ENCODE measurements around the gene ZYG11A. TPM values are rescaled to one million over a fixed set of nuclear protein-coding genes. Genes with fewer than 3 reads are reported as not detected.

The ZYG11A gene
- total and polyA plus RNA-seq, 2 of the 13 experiments (the other 11 are each of a cell fraction or from before 2014, with no cell fraction given): not detected

GRCh38 chr1:52919723-52920483 lies 77.3 kb downstream of the ZYG11A start:
- FAIRE-seq (no peak), DNase-seq (ENCODE audit: low spot score) (no peak), ATAC-seq (no peak)
- WGBS (ENCODE audit: low lambda C conversion rate): 89% methylated on average over 10 of the region's 10 CpGs
- Histone ChIP-seq H3K4me1 (ENCODE audit: insufficient read depth, low read length) (peaks cover 73% of the 10 kb centered on the region), H3K4me2 (ENCODE audit: low read depth, low read length) (peak overlapping the region; percentile 94), H3K9me3 (ENCODE audit: low read length) (no peaks in the 10 kb centered on the region), H3K4me3 (replicated peaks in 1 of 3; ENCODE audit: insufficient read depth in 1 of 3, low read depth in 2 of 3, low read length in 3 of 3) (peak overlapping the region in 1 of 3 experiments; percentile 86; a peak in 2 of 6 replicates), H3K9ac (ENCODE audit: insufficient read depth, low read depth, low read length) (no peak overlapping the region; the same call in 1 of the 2 replicates), H3K27ac (ENCODE audit: extremely low read length, insufficient read depth, low read length) (peak overlapping the region; percentile 91), H3K27me3 (ENCODE audit: control insufficient read depth in 1 of 2, insufficient read depth in 2 of 2, low read length in 2 of 2) (no peaks in the 10 kb centered on the region), H4K20me1 (ENCODE audit: insufficient read depth, low read length) (no peaks in the 10 kb centered on the region), H3K36me3 (replicated peaks in 1 of 2; ENCODE audit: control insufficient read depth in 1 of 2, insufficient read depth in 2 of 2, low read length in 2 of 2) (no peaks in the 10 kb centered on the region), H2AFZ (ENCODE audit: low read length) (no peak overlapping the region), H3K79me2 (ENCODE audit: insufficient read depth, low read length) (peaks cover 4% of the 10 kb centered on the region)
- intact Hi-C loops (cut with micrococcal nuclease; ENCODE audit: unreplicated experiment): loop anchor here (5.0 to 10.0 kb wide), 2 partner anchors 215 to 262 kb away; no protein-coding TSS in a partner anchor
- TF ChIP-seq ADNP (CRISPR knock-in tag; IDR thresholded peaks at IDR 0.05) (peak; percentile 44; the same call in 1 of the 2 replicates), RCOR2 (CRISPR knock-in tag; IDR thresholded peaks at IDR 0.05) (peak; percentile 58; the same call in 1 of the 2 replicates), ZBTB46 (CRISPR knock-in tag; IDR thresholded peaks at IDR 0.05; ENCODE audit: borderline replicate concordance) (no peak), HIC2 (CRISPR knock-in tag; IDR thresholded peaks at IDR 0.05; ENCODE audit: low read depth) (no peak), ZNF232 (CRISPR knock-in tag; IDR thresholded peaks at IDR 0.05; ENCODE audit: borderline replicate concordance) (0 out of 2 replicates have a peak, but pooled peaks have one; percentile 31), KDM1A (CRISPR knock-in tag; IDR thresholded peaks at IDR 0.05) (peak; percentile 33; the same call in 1 of the 2 replicates), ZNF7 (CRISPR knock-in tag; IDR thresholded peaks at IDR 0.05) (peak; percentile 62; the same call in 1 of the 2 replicates), ZMYM2 (CRISPR knock-in tag; IDR thresholded peaks at IDR 0.05) (peak; percentile 35; the same call in 1 of the 2 replicates), EHMT2 (IDR thresholded peaks at IDR 0.05; ENCODE audit: borderline replicate concordance, low read depth, low read length) (0 out of 2 replicates have a peak, but pooled peaks have one; percentile 1), CBFB (CRISPR knock-in tag; IDR thresholded peaks at IDR 0.05) (no peak), SSRP1 (CRISPR knock-in tag; IDR thresholded peaks at IDR 0.05) (0 out of 2 replicates have a peak, but pooled peaks have one; percentile 37), ZMYM3 (CRISPR knock-in tag; IDR thresholded peaks at IDR 0.05) (peak; percentile 89), ZNF605 (CRISPR knock-in tag; IDR thresholded peaks at IDR 0.05) (no peak), ZNF432 (CRISPR knock-in tag; IDR thresholded peaks at IDR 0.05; ENCODE audit: borderline replicate concordance) (no peak), TMF1 (CRISPR knock-in tag; IDR thresholded peaks at IDR 0.05; ENCODE audit: low read depth) (no peak), CHD4 (IDR thresholded peaks at IDR 0.05; ENCODE audit: borderline replicate concordance, low read length) (peak; percentile 98), NR2F1 (CRISPR knock-in tag; IDR thresholded peaks at IDR 0.05) (no peak), ZNF629 (CRISPR knock-in tag; conservative IDR thresholded peaks at IDR 0.05) (peak; percentile 96), ZNF83 (CRISPR knock-in tag; IDR thresholded peaks at IDR 0.05; ENCODE audit: borderline replicate concordance) (no peak)
- no TSS peak for BruUV-seq (replicated peaks)
- in situ Hi-C loops (cut with HindIII; ENCODE audit: extremely low pct_ligation_motif_present, low pct_unique_long_range_greater_than_20kb): loop anchor here (5.0 kb wide), 1 partner anchor 262 kb away; no protein-coding TSS in a partner anchor
- ChIA-PET CTCF (ENCODE audit: low intra/inter-chr PET ratio, low total read pairs) (no interaction called here), POLR2A (no interaction called here)

Measured in HepG2 (cell line).